Measurements from ENCODE around the gene ABTB2.

DNA sequence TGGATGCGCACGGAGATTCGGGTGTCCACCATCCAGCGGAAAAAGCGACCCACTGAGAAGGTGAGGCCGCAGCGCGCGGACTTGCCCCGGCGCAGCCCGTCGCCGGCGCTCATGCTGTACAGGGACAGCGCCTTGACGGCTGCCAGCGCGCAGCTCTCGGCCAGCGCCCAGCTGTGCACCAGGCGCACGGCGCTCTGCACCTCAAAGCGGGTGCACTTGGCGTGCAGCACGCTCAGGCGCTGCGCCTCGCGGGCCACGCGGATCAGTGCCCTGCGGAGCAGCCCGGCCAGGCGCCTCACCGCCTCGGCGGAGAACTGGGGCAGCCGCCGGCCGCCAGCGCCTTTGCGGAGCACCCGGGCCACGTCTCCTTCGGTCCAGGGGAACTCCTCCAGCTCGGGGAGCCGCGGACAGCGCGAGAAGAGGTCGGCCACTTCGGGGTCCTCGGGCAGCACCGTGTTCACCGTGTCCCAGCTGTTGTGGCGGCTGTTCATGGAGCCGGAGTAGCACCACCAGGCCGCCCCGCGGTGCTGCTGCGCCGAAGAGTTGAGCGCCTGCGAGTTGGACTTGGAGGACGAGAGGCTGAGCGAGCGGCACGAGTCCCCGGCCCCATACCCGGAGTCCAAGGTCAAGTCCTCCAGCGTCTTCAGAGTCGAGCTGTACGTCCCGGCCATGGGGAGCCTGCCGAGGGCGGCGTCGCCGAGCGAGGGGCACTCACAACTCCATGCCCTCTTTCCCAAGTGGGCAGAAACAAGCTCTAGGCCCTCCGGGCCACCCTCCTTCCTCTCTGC is 703 bp downstream of the ABTB2 start:
- TF ChIP-seq CBX5 (IDR thresholded peaks at IDR 0.05; ENCODE audit: low read depth, low read length) (no peak), TAF1 (IDR thresholded peaks at IDR 0.05; ENCODE audit: low read depth, low read length) (no peak), EZH2 (IDR thresholded peaks at IDR 0.05; ENCODE audit: low read depth, low read length, severe bottlenecking) (peak; percentile 73)
- TF ChIP-seq, protein P1, sequence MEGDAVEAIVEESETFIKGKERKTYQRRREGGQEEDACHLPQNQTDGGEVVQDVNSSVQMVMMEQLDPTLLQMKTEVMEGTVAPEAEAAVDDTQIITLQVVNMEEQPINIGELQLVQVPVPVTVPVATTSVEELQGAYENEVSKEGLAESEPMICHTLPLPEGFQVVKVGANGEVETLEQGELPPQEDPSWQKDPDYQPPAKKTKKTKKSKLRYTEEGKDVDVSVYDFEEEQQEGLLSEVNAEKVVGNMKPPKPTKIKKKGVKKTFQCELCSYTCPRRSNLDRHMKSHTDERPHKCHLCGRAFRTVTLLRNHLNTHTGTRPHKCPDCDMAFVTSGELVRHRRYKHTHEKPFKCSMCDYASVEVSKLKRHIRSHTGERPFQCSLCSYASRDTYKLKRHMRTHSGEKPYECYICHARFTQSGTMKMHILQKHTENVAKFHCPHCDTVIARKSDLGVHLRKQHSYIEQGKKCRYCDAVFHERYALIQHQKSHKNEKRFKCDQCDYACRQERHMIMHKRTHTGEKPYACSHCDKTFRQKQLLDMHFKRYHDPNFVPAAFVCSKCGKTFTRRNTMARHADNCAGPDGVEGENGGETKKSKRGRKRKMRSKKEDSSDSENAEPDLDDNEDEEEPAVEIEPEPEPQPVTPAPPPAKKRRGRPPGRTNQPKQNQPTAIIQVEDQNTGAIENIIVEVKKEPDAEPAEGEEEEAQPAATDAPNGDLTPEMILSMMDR (IDR thresholded peaks at IDR 0.05; ENCODE audit: control extremely low read depth in 1 of 3, insufficient read depth in 1 of 3, low read depth in 1 of 3, low read length in 3 of 3): no peak
